K562 (cell line): ENCODE measurements around the gene NDUFS8. TPM values are rescaled to one million over a fixed set of nuclear protein-coding genes. Genes with fewer than 3 reads are reported as not detected.

Experiments used
- BRD9 ChIP-seq: fragments of 450-650 bp; IDR thresholded peaks from 2 replicates; pipeline ENCODE4 v1.6.1; 2018; ENCODE audit warnings: low read depth; ENCODE audit not compliant: partially characterized antibody
- CBX5 ChIP-seq: IDR thresholded peaks from 2 replicates; pipeline ENCODE4 v1.6.1; 2014; ENCODE audit warnings: low read depth, borderline replicate concordance
- CTBP1 ChIP-seq: fragments of 450-650 bp; IDR thresholded peaks from 2 replicates; pipeline ENCODE4 v1.6.1; 2016; ENCODE audit warnings: borderline replicate concordance
- DPF2 ChIP-seq: fragments of 450-650 bp; IDR thresholded peaks from 2 replicates; pipeline ENCODE4 v1.6.1; 2016
- ETS1 ChIP-seq: conservative IDR thresholded peaks from 2 replicates; pipeline ENCODE4 v1.6.1; 2011; ENCODE audit warnings: low read depth, mild to moderate bottlenecking, low read length; ENCODE audit not compliant: control insufficient read depth
- FUS ChIP-seq: fragments of 200-400 bp; formaldehyde crosslinking; optimal IDR thresholded peaks from 2 replicates; pipeline ENCODE3; 2017; ENCODE audit warnings: low read depth, low read length
- HINFP ChIP-seq: fragments of 450-650 bp; conservative IDR thresholded peaks from 2 replicates; pipeline ENCODE4 v1.6.1; 2016; ENCODE audit warnings: missing genetic modification characterization, low read depth, mild to moderate bottlenecking, control low read depth, missing compliant biosample characterization
- HOMEZ ChIP-seq: fragments of 250-450 bp; sonication (Bioruptor Pico); IDR thresholded peaks from 2 replicates; pipeline ENCODE4 v1.4.0; 2020; ENCODE audit warnings: mild to moderate bottlenecking, moderate library complexity
- ILF3 ChIP-seq: fragments of 450-650 bp; IDR thresholded peaks from 2 replicates; pipeline ENCODE4 v1.6.1; 2018; ENCODE audit warnings: antibody characterized with exemption, mild to moderate bottlenecking, moderate library complexity, borderline replicate concordance
- KDM2B ChIP-seq: fragments of 250-450 bp; sonication (Bioruptor Pico); IDR thresholded peaks from 2 replicates; pipeline ENCODE4 v1.8.0; 2021; ENCODE audit warnings: mild to moderate bottlenecking, moderate library complexity
- L3MBTL2 ChIP-seq: fragments of 450-650 bp; IDR thresholded peaks from 2 replicates; pipeline ENCODE4 v1.6.1; 2016; ENCODE audit warnings: mild to moderate bottlenecking, moderate library complexity
- LCOR ChIP-seq: sonication (generic); formaldehyde crosslinking; IDR thresholded peaks from 2 replicates; pipeline ENCODE4 v1.8.0; 2022; ENCODE audit warnings: mild to moderate bottlenecking, missing genetic modification reagents
- PCBP2 ChIP-seq: fragments of 200-400 bp; formaldehyde crosslinking; IDR thresholded peaks from 2 replicates; pipeline ENCODE4 v1.6.1; 2018; ENCODE audit warnings: low read length, low read depth, mild to moderate bottlenecking, moderate library complexity; ENCODE audit not compliant: poor library complexity, severe bottlenecking
- POLR3A ChIP-seq: IDR thresholded peaks from 2 replicates; pipeline ENCODE4 v1.6.1; 2011; ENCODE audit warnings: borderline replicate concordance, mild to moderate bottlenecking, moderate library complexity; ENCODE audit not compliant: insufficient read length, insufficient read depth; ENCODE audit errors: extremely low read depth
- PRMT5 ChIP-seq: sonication (generic); formaldehyde crosslinking; IDR thresholded peaks from 2 replicates; pipeline ENCODE4 v1.5.0; 2020; ENCODE audit warnings: missing genetic modification reagents
- RFX7 ChIP-seq: fragments of 250-450 bp; sonication (Bioruptor Pico); IDR thresholded peaks from 2 replicates; pipeline ENCODE4 v1.5.1; 2021; ENCODE audit warnings: mild to moderate bottlenecking
- RNF2 ChIP-seq: sonication (generic); IDR thresholded peaks from 2 replicates; pipeline ENCODE4 v1.6.1; 2016
- SP2 ChIP-seq: IDR thresholded peaks from 2 replicates; pipeline ENCODE4 v1.6.1; 2011; ENCODE audit warnings: mild to moderate bottlenecking, low read depth, low read length, moderate library complexity; ENCODE audit not compliant: poor library complexity, severe bottlenecking; ENCODE audit errors: extremely low read depth
- TAL1 ChIP-seq: fragments of 450-650 bp; IDR thresholded peaks from 2 replicates; pipeline ENCODE4 v1.6.1; 2016; ENCODE audit warnings: mild to moderate bottlenecking
- ZBTB8A ChIP-seq: fragments of 450-650 bp; IDR thresholded peaks from 2 replicates; pipeline ENCODE4 v1.6.1; 2018; ENCODE audit warnings: mild to moderate bottlenecking, moderate library complexity; ENCODE audit not compliant: partially characterized antibody
- ZFP30 ChIP-seq: fragments of 250-450 bp; sonication (Bioruptor Pico); IDR thresholded peaks from 2 replicates; pipeline ENCODE4 v1.8.0; 2022; ENCODE audit warnings: moderate library complexity, mild to moderate bottlenecking, inconsistent platforms, borderline replicate concordance
- polyA plus RNA-seq, 8 experiments: library from polyadenylated mRNA; depleted of rRNA in 4 of 8; stranded (reverse) in 5 of 8; unstranded in 3 of 8; fragments of >200 nt; fragmentation: Nextera tagmentation in 2 of 8; fragmentation: Illumina TruSeq in 1 of 8; extraction: Ambion mirVana in 2 of 8; extraction: Trizol in 1 of 8; gene quantifications; 2 replicates each; pipeline versions ENCODE4 v1.2.1 to v1.2.3, GENCODE V29; 2011 to 2014; ENCODE audit warnings: inconsistent platforms in 1 of 8, missing spikeins in 1 of 8
- total RNA-seq, 7 experiments: library from RNA; depleted of rRNA in 6 of 7; stranded (reverse); fragments of >200 nt in 6 of 7; fragmentation: Illumina TruSeq in 2 of 7; extraction: Trizol in 2 of 7; gene quantifications; 2 replicates each; pipeline versions ENCODE4 v1.2.1 to v1.2.3, GENCODE V29; 2011 to 2021; ENCODE audit warnings: low replicate concordance in 1 of 7
- TF ChIP-seq, protein P1 (sequence below), 2 experiments: fragments of 450-650 bp; IDR thresholded peaks; 2 replicates each; pipeline ENCODE4 v1.6.1; 2016

NDUFS8 gene
- total and polyA plus RNA-seq, 9 of the 15 experiments (the other 6 are each of a cell fraction or from before 2014, with no cell fraction given) = 36.5 to 351 (median 101) TPM

- TF ChIP-seq POLR3A (no peak), L3MBTL2 (peak; percentile 93), BRD9 (no peak), ILF3 (no peak), RNF2 (peak; percentile 38; the same call in 1 of the 2 replicates), CBX5 (0 out of 2 replicates have a peak, but pooled peaks have one; percentile 28), ETS1 (no peak), PCBP2 (no peak), FUS (no peak), HINFP (tag) (no peak), SP2 (no peak), LCOR (CRISPR knock-in tag) (0 out of 2 replicates have a peak, but pooled peaks have one; percentile 8), HOMEZ (CRISPR knock-in tag) (no peak), DPF2 (no peak), ZFP30 (CRISPR knock-in tag) (no peak), KDM2B (no peak), RFX7 (CRISPR knock-in tag) (no peak), ZBTB8A (no peak), TAL1 (no peak), CTBP1 (0 out of 2 replicates have a peak, but pooled peaks have one; percentile 18), PRMT5 (CRISPR knock-in tag) (no peak)
- TF ChIP-seq, protein P1, sequence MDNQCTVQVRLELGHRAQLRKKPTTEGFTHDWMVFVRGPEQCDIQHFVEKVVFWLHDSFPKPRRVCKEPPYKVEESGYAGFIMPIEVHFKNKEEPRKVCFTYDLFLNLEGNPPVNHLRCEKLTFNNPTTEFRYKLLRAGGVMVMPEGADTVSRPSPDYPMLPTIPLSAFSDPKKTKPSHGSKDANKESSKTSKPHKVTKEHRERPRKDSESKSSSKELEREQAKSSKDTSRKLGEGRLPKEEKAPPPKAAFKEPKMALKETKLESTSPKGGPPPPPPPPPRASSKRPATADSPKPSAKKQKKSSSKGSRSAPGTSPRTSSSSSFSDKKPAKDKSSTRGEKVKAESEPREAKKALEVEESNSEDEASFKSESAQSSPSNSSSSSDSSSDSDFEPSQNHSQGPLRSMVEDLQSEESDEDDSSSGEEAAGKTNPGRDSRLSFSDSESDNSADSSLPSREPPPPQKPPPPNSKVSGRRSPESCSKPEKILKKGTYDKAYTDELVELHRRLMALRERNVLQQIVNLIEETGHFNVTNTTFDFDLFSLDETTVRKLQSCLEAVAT (IDR thresholded peaks at IDR 0.05) = no peak
These were observed 20.1 kb upstream of the NDUFS8 start, which contains the start of gene ALDH3B1 (continued) for GRCh38 chr11:68010090-68011041.
